Esophagus muscularis mucosa (tissue), 3 donors: ENCODE results near the gene NCOA6.

Experiments
- POLR2AphosphoS5 ChIP-seq, 2 donors: sonication (generic); formaldehyde crosslinking; IDR thresholded peaks; one replicate each; pipeline ENCODE4 v1.6.1; 2017; ENCODE audit warnings: antibody characterized with exemption in 2 of 2
- TF ChIP-seq, protein P1 (sequence below), 3 experiments: fragments of 200-600 bp in 2 of 3; fragments of 450-650 bp in 1 of 3; sonication (generic) in 2 of 3; IDR thresholded peaks; one replicate each; pipeline ENCODE4 v1.5.1; 2017 to 2019; ENCODE audit warnings: antibody characterized with exemption in 3 of 3, mild to moderate bottlenecking in 2 of 3, moderate library complexity in 1 of 3

DNA sequence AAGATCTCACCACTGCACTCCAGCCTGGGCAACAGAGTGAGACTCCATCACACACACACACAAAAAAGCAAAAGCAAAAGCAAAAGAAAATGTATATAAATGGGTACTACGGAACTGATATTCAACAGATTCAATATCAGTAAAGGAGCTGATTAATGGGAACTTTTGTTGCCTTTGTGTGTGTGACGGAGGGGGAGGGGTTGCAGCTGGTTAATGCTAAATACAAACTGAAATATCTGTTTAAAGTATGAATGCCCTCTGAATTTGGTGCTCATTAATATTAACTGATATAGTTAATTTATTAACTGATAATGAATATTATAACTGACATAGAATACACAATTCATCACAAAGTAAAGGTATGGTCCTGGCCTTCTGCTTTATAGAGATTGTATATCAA, 8.4 kb downstream of the NCOA6 start:
- TF ChIP-seq, protein P1, sequence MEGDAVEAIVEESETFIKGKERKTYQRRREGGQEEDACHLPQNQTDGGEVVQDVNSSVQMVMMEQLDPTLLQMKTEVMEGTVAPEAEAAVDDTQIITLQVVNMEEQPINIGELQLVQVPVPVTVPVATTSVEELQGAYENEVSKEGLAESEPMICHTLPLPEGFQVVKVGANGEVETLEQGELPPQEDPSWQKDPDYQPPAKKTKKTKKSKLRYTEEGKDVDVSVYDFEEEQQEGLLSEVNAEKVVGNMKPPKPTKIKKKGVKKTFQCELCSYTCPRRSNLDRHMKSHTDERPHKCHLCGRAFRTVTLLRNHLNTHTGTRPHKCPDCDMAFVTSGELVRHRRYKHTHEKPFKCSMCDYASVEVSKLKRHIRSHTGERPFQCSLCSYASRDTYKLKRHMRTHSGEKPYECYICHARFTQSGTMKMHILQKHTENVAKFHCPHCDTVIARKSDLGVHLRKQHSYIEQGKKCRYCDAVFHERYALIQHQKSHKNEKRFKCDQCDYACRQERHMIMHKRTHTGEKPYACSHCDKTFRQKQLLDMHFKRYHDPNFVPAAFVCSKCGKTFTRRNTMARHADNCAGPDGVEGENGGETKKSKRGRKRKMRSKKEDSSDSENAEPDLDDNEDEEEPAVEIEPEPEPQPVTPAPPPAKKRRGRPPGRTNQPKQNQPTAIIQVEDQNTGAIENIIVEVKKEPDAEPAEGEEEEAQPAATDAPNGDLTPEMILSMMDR (IDR thresholded peaks at IDR 0.05), result no peak
- TF ChIP-seq POLR2AphosphoS5 (IDR thresholded peaks at IDR 0.05), result no peak
